ENCODE measurements around the gene ADARB1. TPM values are rescaled to one million over a fixed set of nuclear protein-coding genes. Genes with fewer than 3 reads are reported as not detected.

Gene ADARB1
- total and polyA plus RNA-seq, 9 of the 15 experiments (the other 6 are each of a cell fraction or from before 2014, with no cell fraction given): 6.7 to 16.0 (median 8.3) TPM

DNA sequence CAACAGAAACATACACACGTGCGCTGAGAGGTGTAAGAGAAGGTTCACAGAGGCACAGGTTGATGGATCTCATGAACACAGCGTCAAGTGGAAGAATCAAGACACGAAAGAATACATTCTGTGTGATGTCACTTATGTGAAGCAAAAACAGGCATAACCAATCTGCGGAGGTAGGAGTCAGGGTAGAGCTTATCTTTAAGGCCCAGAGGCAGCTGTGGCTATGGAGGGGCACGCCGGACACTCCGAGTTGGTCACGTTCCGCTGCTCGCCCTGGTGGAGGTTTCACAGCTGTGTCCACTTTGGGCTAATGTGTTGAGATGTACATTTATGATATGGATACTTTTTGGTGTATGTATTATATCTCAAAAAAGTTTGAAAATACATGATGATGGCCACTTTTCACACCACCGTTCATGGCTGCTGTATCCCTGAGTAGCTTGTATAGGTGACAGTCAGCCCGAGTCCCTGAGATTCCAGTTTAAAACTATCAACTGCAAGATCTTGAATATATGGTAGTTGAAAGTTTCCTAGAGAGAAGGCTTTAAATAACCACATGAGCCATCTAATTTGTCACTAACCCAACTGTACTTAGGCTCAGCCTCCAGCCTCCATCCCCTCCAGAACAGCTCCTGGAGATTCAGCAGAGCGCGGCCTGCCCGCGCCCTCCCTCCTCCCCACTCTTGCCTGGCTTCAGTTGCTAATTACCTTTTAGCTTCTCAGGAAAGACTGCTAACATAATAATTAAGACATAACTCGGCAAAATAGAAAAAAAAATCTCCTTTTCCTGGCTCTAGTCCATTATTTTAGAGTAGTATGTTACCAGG lies 6.7 kb upstream of the ADARB1 start (continued):
- TF ChIP-seq ZNF184 (CRISPR knock-in tag; IDR thresholded peaks at IDR 0.05) (no peak), ETV5 (CRISPR knock-in tag; IDR thresholded peaks at IDR 0.05; ENCODE audit: low read depth) (peak; percentile 80), HIVEP1 (CRISPR knock-in tag; IDR thresholded peaks at IDR 0.05) (0 out of 2 replicates have a peak, but pooled peaks have one; percentile 51), KDM1A (IDR thresholded peaks at IDR 0.05) (peak; percentile 99), HDAC3 (IDR thresholded peaks at IDR 0.05; ENCODE audit: borderline replicate concordance, partially characterized antibody) (peak; percentile 97), BHLHE40 (IDR thresholded peaks at IDR 0.05; ENCODE audit: low read length) (peak; percentile 100), KLF13 (tag; IDR thresholded peaks at IDR 0.05; ENCODE audit: borderline replicate concordance, low read depth) (peak; percentile 60; the same call in 1 of the 2 replicates), KHSRP (IDR thresholded peaks at IDR 0.05) (peak; percentile 73), EP400 (IDR thresholded peaks at IDR 0.05) (peak; percentile 41; the same call in 1 of the 2 replicates), ATF7 (IDR thresholded peaks at IDR 0.05) (peak; percentile 97), GATAD2B (IDR thresholded peaks at IDR 0.05; ENCODE audit: borderline replicate concordance) (peak; percentile 83), MBD2 (IDR thresholded peaks at IDR 0.05; ENCODE audit: borderline replicate concordance, low read depth) (peak; percentile 79), BACH1 (tag; IDR thresholded peaks at IDR 0.05) (peak; percentile 79), MITF (IDR thresholded peaks at IDR 0.05) (peak; percentile 80), MYC (IDR thresholded peaks at IDR 0.05; ENCODE audit: low read depth, low read length) (peak; percentile 59), MYC (CRISPR knock-in tag; IDR thresholded peaks at IDR 0.05; ENCODE audit: borderline replicate concordance, low read depth) (no peak), RB1 (IDR thresholded peaks at IDR 0.05; ENCODE audit: low read depth) (peak; percentile 24; the same call in 1 of the 2 replicates), NRF1 (conservative IDR thresholded peaks at IDR 0.05 in 1 of 2, IDR thresholded peaks at IDR 0.05 in 1 of 2) (peak; percentile 5 to 31; a peak in 3 of 4 replicates), SREBF1 (IDR thresholded peaks at IDR 0.05; ENCODE audit: borderline replicate concordance, low read depth, low read length) (0 out of 2 replicates have a peak, but pooled peaks have one; percentile 71), SP1 (CRISPR knock-in tag; IDR thresholded peaks at IDR 0.05) (peak; percentile 49; the same call in 1 of the 2 replicates), MTA1 (IDR thresholded peaks at IDR 0.05; ENCODE audit: borderline replicate concordance) (peak; percentile 83), L3MBTL2 (IDR thresholded peaks at IDR 0.05) (peak; percentile 86), CREM (IDR thresholded peaks at IDR 0.05; ENCODE audit: low read depth) (peak; percentile 94), HMGN3 (IDR thresholded peaks at IDR 0.05; ENCODE audit: borderline replicate concordance, extremely low read depth, insufficient read length, low read depth, low read length) (peak; percentile 91)
- TF ChIP-seq, protein P1, sequence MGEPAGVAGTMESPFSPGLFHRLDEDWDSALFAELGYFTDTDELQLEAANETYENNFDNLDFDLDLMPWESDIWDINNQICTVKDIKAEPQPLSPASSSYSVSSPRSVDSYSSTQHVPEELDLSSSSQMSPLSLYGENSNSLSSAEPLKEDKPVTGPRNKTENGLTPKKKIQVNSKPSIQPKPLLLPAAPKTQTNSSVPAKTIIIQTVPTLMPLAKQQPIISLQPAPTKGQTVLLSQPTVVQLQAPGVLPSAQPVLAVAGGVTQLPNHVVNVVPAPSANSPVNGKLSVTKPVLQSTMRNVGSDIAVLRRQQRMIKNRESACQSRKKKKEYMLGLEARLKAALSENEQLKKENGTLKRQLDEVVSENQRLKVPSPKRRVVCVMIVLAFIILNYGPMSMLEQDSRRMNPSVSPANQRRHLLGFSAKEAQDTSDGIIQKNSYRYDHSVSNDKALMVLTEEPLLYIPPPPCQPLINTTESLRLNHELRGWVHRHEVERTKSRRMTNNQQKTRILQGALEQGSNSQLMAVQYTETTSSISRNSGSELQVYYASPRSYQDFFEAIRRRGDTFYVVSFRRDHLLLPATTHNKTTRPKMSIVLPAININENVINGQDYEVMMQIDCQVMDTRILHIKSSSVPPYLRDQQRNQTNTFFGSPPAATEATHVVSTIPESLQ (CRISPR knock-in tag; IDR thresholded peaks at IDR 0.05): no peak
- TF ChIP-seq, protein P2, sequence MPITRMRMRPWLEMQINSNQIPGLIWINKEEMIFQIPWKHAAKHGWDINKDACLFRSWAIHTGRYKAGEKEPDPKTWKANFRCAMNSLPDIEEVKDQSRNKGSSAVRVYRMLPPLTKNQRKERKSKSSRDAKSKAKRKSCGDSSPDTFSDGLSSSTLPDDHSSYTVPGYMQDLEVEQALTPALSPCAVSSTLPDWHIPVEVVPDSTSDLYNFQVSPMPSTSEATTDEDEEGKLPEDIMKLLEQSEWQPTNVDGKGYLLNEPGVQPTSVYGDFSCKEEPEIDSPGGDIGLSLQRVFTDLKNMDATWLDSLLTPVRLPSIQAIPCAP (CRISPR knock-in tag; IDR thresholded peaks at IDR 0.05; ENCODE audit: borderline replicate concordance): no peak

Data from K562 (cell line).